GF-D8 (cell line): Measurements from ENCODE around the gene PSTPIP1.

Experiments
- DNase-seq: peaks from one replicate; lab custom pipeline; 2025; lab: John Stamatoyannopoulos, UW

The PSTPIP1 gene

DNA sequence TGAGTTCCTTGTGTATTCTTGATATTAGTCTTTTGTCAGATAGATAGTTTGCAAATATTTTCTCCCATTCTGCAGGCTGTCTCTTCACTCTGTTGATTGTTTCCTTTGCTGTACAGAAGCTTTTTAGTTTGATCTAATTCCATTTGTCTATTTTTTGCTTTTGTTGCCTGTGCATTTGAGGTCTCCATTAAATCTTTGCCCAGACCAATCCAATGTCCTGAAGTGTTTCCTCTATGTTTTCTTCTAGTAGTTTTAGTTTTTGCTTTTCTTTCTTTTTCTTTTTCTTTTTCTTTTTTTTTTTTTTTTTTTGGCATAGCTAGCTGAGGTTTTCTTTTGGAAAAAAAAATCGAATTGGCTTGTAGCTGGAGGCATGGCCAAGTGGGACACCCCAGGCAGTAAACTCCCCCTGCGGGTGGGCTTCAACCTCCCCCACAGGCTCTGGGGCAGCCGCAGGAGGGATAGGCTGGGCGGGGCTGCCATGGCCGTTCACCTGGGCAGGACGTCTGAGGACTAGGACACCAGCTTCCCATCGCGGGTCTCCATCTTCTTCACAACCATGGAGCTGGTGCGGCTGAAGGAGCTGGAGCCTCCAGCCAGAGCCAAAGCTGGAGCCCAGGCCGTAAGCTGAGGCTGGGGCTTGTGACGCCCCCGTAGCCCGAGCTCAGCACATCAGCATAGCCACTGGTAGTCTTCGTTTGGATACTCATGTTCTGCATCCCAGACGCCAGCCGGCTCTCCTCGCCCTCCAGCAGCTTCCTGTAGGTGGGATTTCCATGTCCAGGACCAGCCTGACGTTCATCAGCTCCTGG is 16.2 kb upstream of the PSTPIP1 start:
- DNase-seq, result no peak

DNA sequence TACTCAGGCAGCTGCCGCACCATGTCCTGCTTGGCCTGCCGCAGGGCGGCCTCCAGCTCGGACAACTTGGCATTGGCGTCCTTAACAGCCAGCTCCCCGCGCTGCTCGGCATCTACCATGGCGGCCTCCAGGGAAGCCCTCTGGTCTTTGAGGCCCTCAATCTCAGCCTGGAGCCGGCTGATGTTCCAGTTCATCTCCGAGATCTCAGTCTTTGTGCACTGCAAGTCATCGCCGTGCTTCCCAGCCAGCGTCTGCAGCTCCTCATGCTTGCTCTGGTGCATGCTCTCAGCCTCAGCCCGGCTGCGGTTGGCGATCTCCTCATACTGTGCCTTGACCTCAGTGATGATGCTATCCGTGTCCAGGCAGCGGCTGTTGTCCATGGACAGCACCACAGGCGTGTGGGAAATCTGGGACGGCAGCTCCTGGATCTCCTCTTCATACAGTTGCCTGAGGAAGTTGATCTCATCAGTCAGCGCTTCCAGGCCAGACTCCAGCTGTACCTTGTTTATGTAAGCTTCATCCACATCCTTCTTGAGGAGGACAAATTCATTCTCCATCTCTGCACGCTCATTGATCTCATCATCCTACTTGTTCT is 15.5 kb upstream of the PSTPIP1 start:
- no peak for DNase-seq

DNA sequence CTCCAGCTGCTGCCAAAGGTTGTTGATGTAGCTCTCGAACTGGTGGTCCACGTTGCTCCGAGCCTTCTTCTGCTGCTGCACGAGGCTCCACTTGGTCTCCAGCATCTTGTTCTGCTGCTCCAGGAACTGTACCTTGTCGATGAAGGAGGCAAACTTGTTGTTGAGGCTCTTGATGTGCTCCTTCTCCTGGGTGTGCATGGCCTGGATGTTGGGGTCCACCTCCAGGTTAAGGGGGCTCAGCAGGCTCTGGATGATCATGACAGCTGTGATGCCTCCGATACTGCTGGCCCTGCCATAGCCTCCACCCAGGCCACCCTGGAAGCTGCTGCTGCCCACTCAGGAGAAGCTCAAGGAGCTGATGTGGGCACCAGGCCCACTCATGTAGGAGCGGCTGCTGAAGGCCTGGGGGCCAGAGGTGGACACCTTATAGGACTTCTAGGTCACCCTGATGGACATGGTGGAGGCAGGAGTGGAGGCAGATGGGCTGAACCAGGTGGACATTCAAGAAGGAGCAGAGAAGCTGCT is 14.9 kb upstream of the PSTPIP1 start:
- no peak for DNase-seq

DNA sequence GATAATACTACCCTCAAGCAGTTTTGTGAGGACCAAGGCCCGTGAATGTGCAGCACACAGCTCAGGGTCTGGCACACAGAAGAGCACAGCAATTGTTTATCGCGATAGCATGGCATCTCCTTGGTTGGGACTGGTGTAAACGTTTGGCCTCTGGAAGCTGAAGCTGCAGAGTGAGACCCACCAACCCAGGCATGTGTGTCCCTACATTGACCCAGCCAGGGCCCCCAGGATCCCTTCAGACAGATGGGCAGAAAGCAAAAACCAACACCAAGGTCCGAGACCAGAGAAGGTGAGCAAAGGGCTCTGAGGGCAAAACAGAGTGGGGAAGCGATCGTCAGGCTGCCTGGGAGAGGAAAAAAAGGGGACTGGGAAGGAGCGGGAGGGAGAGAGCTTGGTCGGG is 12.6 kb upstream of the PSTPIP1 start:
- no peak for DNase-seq

DNA sequence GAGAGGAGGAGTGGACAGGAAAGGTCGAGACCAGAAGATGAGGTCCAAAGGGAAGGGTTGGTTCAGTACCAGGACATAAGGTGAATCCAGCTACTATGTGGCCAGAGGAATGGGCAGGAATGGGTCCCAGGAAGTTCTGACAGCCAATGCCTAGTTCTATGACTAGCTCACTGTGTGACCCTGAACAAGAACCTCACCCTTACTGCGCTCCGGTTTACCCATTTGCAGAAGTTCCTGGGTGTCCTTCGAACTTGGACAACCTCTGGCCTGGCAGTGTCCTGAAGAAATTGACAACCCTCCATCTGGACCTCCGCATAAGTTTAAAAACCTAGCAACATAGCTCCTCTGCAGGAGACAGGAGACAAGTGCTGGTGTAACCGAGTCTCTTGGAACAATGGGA is 12.2 kb upstream of the PSTPIP1 start:
- no peak for DNase-seq

DNA sequence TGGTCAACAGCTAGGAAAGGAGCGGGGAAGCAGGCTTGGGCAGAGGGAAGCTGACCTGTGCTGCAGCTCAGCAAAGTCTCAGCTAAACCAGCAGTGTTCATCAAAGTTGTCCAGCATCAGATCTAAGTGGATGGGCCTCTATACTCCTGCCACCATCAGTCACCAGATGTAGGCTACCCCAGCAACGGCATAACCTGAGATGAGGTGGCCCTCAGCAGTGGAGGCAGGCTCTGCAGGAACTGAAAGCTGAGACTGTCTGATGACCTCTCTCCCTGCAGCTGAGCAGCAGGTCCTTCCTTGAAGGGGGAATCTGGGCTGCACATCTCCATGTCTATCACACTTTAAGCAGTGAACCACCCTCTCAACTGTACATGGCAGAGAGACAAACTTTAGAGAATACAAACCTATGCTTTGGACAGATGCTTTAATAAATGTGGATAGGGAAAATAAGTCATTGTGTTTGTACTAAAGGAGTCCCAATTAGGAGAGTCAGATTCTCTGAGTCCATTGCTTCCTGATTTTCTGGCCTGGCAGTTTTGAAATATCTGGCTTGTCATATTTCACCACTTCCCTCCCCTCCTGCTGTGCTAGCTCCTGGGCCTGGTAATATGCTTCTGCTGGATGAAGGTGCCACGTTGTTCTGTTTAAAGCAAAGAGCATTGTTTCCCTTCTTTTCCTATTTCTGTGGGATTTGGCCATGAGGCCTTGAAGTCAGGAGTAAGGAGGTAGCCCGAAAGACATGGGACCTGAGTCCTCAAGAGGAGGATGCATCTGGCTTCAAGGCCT is 11.1 kb upstream of the PSTPIP1 start:
- DNase-seq, result peak; percentile 81

DNA sequence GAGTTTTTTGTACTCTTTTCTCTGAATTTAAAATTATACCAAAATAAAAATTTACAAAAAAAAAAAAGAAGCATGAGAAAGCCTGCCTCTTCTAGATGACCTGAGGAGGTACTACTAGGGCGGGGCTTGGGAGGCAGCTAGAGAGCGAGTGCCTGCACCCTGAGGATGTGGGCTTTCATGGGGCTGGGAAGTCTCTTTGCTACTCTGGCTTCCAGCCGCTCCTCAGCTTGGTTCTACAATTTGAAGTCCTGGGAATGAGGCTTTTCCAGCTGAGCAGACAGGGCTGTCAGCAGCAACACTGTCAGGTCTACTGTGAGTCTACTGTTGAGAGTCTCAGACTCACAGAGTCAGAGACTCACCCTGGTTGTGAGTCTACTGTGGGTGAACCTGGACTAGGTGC is 8.2 kb upstream of the PSTPIP1 start:
- no peak for DNase-seq

DNA sequence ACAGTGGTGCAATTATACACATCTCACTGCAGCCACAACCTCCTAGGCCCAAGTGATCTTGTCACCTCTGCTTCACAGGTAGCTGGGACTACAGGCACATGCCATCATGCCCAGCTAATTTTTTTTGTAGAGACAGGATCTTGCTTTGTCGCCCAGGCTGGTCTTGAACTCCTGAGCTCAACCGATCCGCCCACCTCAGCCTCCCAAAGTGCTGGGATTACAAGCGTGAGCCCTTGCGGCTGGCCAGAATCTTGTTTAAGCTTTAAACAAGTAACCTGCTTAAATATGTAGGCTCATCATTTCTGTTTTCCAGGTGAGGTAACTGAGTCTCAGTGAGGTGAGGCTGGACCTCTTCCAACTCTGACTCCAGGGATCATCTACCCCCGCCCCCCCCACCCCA is 7.7 kb upstream of the PSTPIP1 start:
- DNase-seq, result no peak

DNA sequence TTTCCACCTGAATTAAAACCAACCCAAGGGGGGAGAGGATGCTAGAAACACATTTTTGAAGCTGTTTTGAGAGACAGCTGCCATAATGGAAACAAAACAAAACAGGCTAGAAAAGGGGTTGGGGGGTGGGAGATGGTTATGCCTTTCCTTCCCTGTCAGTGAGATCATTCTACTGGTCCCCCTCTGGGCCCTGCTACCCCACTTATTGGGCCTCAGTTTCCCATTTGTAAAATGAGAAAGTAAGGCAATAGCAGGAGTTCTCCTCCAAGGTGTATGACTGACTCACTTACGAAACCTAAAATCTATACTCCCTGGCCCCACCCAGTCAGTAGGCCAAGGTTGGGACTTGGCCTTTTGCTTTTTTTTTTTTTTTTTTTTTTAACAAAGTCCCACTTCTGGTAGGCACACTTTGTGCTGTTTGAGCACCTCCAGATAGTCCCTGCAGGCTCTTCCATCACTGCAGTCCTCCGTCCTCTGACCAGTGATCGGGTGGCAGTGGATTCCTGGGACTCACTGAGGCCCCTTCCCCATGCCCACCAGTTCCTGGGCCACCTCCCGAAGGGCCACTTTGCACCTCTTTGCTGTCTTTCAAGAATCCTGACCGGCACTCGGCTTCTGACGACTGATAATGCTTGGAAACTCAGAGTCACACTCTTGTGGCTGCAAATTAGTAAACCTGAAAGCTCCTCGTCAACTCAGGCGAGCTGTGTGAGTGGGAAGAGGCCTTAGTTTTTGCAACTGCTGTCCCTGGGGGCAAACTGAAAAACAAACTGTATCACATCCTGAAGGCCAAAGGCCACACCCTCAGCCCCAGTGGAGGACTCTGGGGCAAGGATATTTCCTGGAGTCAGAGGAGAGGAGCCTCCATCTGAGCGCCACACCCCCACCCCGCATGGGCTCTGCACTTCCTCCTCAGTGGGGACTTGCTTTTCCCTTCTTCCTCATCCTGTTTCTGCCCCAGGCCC is 6.7 kb upstream of the PSTPIP1 start:
- peak; percentile 94 for DNase-seq

DNA sequence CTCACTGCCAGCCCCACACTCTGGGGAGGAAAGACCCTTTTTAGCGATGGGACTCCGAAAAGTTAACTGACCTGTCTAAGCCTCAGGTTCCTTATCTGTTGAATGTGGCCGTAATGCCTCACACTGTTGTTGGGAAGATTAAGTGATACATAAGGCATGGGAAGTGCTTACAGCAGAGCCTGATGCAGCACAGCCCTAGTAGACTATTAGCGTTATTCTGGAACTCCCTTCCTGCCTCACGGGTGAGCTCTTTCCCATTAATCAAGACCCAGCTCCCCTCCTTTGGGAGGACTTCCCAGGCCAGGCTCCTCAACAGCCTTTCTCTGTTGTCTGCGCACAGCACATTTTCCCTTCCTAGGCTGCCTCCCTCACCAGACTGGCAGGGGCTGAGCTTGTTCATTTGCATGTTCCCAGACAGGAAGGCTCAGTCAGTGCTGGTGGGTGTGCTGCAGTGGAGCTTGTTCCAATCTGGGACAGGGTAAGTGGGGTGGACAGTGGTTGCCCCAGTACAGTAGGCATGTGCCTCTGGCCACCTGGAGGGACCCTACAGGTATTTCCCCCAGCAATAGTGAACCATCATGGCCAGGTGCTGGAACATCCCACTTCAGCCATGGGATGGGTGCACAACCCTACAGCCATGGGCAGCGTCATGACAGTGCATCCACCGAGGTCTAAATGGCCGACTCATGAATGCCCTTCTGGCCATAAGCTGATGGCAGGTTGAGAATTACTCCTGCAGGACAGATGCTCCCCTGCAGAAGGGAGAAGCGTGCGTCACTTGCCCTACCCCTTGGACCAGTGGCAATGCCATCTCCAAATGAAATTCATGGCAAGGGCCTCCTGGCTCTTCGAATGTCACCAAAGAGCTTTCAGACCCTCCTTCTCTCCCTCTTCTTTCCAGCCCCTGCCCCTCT is 5.8 kb upstream of the PSTPIP1 start:
- no peak for DNase-seq

DNA sequence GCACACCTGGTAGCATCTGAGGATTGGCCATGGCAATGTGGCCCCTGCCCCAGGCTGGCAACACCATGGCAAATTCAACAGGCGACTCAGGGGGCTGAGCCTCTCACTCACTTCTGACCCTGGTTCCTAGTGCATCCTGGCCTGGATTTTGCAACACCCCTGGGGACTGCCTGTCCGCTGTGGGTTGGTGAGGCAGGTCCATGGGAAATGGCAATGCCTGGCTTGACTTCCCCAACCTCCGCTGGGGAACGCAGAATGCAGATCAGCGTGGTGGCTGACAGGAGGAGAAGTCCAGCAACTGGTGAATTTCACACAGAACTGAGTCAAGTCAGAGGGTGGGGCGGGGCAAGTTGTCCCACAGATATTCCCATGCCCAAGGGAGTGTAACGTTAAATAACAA is 3.9 kb upstream of the PSTPIP1 start:
- DNase-seq, result no peak

DNA sequence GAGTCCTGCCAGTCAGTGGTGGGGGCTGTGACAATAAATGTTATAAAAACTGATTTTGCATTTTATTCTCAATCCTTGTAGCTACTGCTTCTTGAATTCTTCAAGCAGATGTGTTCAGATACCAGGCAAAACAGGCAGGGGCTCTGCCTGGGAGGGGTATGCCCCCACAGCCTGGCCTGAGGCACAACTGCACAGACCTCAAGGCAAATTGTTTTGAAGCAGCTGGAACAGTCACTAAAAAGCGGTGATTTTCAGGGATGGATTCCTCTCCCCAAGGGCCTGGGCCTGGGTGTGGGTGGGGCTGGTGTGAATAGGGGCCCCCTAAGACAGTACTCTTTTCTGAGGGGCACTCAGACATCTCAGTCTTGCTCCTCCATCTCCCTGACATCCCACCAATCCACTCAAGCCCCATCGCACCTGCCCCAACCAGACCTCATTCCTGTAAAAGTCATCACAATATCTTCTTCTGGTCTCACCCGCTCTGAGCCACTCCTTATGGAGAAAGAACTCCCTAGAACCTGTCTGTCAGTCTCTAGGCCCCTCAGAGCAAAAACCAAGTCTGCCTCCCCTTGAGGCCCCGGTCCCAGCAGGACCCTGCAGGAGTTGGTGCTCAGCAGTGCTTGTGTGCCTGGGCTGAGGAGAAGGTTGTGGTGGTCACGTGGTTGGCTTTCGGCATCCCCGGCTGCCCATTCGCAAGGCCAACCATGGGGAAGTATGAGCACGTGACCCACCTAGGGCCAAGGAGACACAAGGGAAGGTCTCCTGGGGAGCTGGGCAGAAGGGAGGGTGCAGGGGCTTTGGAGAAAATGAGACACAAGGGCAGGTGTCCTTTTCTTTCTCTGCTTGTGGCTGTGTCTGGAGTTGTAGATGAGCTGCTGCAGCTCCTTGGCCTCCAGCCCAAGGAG is 2.9 kb upstream of the PSTPIP1 start:
- peak; percentile 61 for DNase-seq

DNA sequence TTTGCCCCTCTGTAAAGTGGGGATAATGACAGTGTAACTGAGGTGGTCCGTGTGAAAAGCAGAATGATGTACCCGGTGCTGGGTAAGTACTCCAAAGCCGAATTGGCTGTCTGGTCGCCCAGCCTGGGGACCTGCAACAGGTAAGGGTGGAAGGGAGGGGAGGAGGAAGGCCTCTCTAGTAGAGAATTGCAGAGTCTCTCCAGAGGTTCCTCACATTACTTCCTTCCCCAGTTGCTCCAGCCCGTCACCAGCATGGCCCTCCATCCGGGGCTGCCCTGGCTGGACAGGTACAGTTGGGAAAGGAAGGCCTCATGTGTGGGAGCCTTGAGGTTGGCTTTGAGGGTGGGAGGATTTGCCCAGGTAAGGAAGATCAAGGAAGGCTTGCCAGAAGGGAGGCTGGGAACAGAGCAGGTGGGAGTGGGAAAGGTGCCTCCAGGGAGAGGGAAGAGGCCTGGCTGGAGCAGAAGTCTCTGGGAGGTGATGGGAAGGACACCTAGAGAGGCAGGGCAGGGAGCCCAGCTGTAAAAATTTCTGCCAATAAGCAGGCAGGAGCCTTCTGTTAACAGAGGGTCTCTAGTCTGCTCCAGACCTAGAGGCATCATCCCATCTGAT is 1.7 kb upstream of the PSTPIP1 start:
- DNase-seq, result no peak

DNA sequence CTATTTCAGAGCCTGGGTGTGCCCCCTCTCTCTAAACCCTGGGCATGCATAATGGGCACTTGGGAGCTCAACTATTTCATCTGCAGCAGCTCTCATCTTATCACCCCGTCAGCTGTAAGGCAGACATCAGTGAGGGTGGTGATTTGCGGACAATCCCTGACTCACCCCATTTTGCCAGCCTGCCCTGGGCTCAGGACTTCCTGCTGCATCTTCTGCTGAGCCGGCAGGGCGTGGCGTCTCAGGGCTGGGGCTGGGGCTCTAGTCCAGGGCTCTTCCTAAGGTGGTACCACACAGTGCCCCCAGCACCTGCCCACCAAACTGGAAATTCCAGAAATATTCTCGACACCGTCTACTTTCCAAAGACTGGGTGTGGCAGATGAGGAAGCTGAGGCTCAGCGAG is 925 bp upstream of the PSTPIP1 start:
- DNase-seq, result no peak

DNA sequence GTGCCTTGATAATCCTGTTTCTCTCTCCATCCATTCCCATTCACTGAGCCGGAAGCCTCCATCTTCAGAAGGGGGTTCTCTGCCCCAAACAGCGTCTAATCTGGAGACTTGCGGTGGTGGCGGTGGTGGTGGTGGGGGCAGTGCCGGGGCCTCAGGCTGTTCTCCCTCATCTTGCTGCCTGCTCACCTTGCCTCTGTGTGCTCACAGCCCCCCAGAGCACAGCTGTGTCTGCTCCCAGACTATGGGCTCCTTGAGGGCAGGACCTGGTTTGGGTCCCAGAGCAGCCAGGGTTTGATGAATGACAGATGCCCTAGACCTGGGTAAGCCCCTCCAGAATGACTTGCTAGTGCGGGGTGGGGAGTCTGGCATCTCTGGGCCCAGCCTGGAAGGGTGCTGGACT is 430 bp upstream of the PSTPIP1 start:
- no peak for DNase-seq

DNA sequence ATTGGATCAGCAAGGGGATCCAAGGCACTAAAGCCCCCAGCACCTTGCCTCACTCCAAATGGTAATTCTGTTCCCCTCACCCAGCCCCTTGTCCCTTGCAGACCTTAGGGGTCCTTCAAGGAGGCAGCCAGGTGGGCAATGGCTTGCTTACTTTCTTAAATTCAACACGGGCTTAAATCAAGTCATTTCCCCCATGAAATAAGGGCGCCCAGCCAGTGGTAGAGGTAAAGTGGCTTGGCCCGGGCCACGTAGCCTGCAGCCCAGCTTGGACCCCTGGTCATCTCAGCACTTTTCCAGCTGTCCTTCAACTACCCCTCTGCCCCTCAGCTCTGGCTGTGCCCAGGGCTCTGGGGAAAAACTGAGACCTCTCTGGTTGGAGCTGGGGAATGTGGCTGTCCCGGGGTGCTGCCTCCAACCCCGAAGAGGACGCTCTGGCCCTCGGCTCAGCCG is 1.2 kb downstream of the PSTPIP1 start:
- no peak for DNase-seq

DNA sequence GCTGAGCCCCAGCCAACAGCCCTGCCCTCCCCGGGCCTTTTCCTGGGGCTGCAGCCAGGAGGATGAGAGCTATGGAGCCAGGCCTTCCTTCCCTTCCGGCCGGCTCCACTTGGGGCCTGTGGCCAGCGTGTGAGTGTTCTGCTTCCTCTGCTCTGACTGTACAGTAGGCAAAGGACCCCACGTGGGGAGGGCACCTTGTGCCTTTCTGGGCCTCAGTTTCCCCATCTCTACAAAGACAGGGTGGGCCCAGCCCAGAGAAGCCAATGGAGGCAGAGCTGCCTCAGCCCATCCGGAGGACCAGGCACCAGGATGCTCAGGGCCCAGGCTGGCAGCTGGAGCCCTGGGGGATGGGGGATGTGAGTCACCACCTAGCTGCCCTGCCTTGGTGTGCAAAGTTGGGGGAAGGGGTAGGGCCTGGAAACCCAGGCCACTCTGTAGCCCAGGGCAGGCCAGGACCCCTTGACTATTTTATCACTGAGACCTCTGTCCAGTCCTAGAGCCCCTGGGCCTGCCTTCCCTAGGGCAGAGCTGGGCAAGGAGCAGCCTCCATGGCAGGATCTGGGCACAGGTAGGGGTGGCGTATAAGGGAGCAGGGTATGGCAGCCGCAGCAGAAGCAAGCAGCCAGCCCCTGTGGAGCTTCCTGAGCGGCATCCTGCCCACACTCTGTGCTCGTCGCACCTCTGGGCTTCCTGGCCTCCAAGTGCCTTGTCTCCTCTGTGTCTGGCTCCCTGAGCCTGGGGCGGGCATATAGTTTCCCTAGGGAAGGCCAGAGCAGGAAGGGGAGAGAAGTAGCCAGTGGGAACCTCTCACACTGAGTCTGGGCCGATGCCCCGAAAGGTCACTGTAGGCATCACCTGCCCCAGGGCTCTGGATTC is 1.8 kb downstream of the PSTPIP1 start:
- DNase-seq, result no peak

DNA sequence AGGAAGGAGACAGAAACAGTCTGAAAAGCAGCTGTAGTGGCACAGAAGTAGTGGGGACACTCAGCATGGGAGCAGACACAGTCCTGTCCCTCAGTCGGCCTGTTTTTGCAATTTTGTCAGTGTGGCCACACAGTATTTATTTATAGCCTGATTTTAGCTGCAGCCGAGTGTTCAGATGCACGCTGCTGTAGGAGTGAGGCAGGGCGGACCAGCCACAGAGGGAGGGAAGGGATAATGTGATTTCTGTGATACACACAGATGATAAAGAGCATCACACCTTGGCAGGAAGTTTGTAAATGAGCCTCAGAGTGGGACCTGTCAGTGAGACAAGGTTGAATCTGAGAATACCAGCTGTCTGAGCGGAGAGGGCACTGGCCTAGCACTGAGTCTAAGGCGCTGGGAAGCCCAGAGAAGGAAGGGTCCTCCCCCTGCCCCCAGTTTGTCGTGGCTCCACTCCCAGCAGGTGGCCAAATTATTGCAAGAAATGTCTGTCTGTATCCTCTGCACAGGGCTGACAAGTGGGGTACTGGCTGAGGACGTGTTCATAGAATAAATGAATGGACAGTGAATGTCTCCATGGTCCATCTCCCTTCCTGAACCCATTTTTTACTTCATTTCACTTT is 3.8 kb downstream of the PSTPIP1 start:
- no peak for DNase-seq
